ENCODE results near the gene FAM13A. TPM values are rescaled to one million over a fixed set of nuclear protein-coding genes. Genes with fewer than 3 reads are reported as not detected.

Gene FAM13A
- total and polyA plus RNA-seq, 4 experiments from 2014 or later = 9.6 to 19.7 (median 13.0) TPM

DNA sequence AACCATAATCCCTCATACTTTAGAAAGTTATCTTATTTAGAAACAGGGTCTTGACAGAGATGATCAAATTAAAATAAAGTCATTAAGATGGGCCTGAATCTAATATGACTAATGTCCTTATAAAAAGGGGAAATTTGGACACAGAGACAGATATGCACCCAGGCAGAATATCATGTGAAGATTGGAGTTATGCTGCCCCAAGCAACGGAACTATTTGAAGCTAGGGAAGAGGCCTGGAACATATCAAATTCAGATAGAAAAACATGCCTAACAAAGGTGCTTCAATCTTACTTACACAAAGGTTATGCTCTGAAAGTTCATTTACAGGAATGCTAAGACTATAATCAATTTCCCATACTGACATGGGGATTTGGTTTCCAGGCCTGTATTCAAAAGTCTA, 246.7 kb downstream of the FAM13A start:
- no peaks in the 10 kb centered on the region for H3K36me3 Mint-ChIP-seq
- H3K4me1 Mint-ChIP-seq = peaks cover 0 to 15% (median under 1%) of the 10 kb centered on the region in 4 donors
- H3K27me3 ChIP-seq (ENCODE audit: insufficient read depth, low read length) = no peaks in the 10 kb centered on the region
- H3K4me1 ChIP-seq (ENCODE audit: insufficient read depth, low read length) = no peaks in the 10 kb centered on the region
- H3K27ac ChIP-seq (ENCODE audit: low read depth, low read length) = no peak overlapping the region
- POLR2A ChIA-PET (ENCODE audit: partially characterized antibody) = no interaction called here
- H3K9me3 ChIP-seq (ENCODE audit: control insufficient read depth in 1 of 2, low read length in 2 of 2) = no peaks in the 10 kb centered on the region
- H3K27ac Mint-ChIP-seq = no peak overlapping the region
- intact Hi-C loops (cut with micrococcal nuclease) = no loop called here
- CTCF ChIA-PET (ENCODE audit: partially characterized antibody) = interaction anchor here (1.0 kb wide), 1 partner anchor 211 kb away, joined by 3 read pairs; no protein-coding TSS in a partner anchor
- no peaks in the 10 kb centered on the region for H3K9me3 Mint-ChIP-seq
- no peak overlapping the region for H3K4me3 Mint-ChIP-seq
- H3K4me3 ChIP-seq (ENCODE audit: low read length in 2 of 2) = no peak overlapping the region
- no peaks in the 10 kb centered on the region for H3K27me3 Mint-ChIP-seq
- DNase-seq = no peak
- peaks cover 5% of the 10 kb centered on the region for H3K36me3 ChIP-seq (ENCODE audit: insufficient read depth, low read length)

DNA sequence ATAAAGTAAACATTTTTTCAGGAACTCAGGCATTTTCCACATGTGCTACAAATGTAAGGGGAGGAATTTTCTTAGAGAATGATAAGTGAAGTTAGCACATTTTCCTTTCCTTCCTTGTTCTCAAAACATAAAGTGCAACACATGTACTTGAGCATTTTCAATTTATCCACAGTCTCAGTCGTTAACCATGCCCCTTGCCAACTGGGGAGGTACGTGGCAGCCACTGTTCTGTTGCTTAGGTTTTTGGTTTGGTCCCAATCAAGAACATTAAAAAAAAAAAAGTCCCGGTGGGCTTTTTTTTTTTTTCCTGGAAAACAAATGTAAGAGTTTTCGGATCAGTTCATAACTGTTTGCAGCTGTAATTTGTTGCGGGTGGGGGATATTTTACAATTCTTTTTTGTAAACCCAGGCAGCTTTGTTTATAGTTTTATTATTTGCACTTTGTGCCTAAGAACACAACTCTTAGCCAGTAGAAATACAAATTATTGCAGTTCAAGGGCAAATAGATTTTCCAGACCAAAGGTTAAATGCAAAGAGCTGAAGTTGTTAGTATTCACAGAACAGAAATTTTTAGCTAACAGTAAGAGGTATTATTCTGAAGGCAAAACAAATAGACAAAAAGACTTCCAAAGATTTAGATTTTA, 247.3 kb downstream of the FAM13A start:
- Mint-ChIP-seq H3K4me3 (peak overlapping the region in 1 of 8 donors; percentile 9), H3K36me3 (no peaks in the 10 kb centered on the region), H3K27me3 (no peaks in the 10 kb centered on the region), H3K4me1 (peaks cover 0 to 15% (median under 1%) of the 10 kb centered on the region in 4 donors), H3K9me3 (no peaks in the 10 kb centered on the region), H3K27ac (peak overlapping the region in 1 of 7 donors; percentile 14)
- Histone ChIP-seq H3K4me1 (ENCODE audit: insufficient read depth, low read length) (no peaks in the 10 kb centered on the region), H3K27ac (ENCODE audit: low read depth, low read length) (no peak overlapping the region), H3K27me3 (ENCODE audit: insufficient read depth, low read length) (no peaks in the 10 kb centered on the region), H3K9me3 (ENCODE audit: control insufficient read depth in 1 of 2, low read length in 2 of 2) (no peaks in the 10 kb centered on the region), H3K36me3 (ENCODE audit: insufficient read depth, low read length) (peaks cover 5% of the 10 kb centered on the region), H3K4me3 (ENCODE audit: low read length in 2 of 2) (no peak overlapping the region)
- intact Hi-C loops (cut with micrococcal nuclease) = no loop called here
- POLR2A ChIA-PET (ENCODE audit: partially characterized antibody) = no interaction called here
- DNase-seq = no peak
- CTCF ChIA-PET (ENCODE audit: partially characterized antibody) = interaction anchor here (1.0 to 2.7 kb wide), 4 partner anchors 9 to 270 kb away, joined by 3 to 10 read pairs (median 6); no protein-coding TSS in a partner anchor

DNA sequence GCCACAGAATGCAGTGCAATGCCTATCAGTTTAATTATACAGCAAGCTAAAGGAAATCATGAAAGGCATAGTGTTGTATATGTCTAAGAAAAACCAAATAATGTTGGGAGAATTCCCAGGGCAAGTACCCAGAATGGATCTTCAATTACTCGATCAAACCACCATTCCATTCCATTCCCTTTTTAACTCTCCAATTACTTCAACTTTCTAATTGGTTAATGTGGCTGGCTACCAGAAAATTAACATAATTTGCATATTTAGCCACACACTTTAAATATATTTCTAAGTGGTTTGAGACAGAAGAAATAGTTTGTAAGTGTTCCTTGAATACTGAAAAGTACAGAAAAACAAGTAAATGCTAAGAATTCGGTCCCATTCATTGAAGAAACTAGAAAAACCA, 247.9 kb downstream of the FAM13A start:
- Mint-ChIP-seq H3K27ac (peak overlapping the region in 2 of 7 donors; percentile 9 to 14), H3K9me3 (no peaks in the 10 kb centered on the region), H3K4me1 (peaks cover 0 to 16% (median under 1%) of the 10 kb centered on the region in 4 donors), H3K36me3 (no peaks in the 10 kb centered on the region), H3K27me3 (no peaks in the 10 kb centered on the region), H3K4me3 (peak overlapping the region in 1 of 8 donors; percentile 9)
- ChIA-PET POLR2A (ENCODE audit: partially characterized antibody) (no interaction called here), CTCF (ENCODE audit: partially characterized antibody) (interaction anchor here (1.1 to 2.7 kb wide), 3 partner anchors 9 to 270 kb away, joined by 4 to 10 read pairs (median 7); no protein-coding TSS in a partner anchor)
- Histone ChIP-seq H3K36me3 (ENCODE audit: insufficient read depth, low read length) (peaks cover 5% of the 10 kb centered on the region), H3K27me3 (ENCODE audit: insufficient read depth, low read length) (no peaks in the 10 kb centered on the region), H3K4me3 (ENCODE audit: low read length in 2 of 2) (no peak overlapping the region), H3K27ac (ENCODE audit: low read depth, low read length) (no peak overlapping the region), H3K4me1 (ENCODE audit: insufficient read depth, low read length) (no peaks in the 10 kb centered on the region), H3K9me3 (ENCODE audit: control insufficient read depth in 1 of 2, low read length in 2 of 2) (no peaks in the 10 kb centered on the region)
- DNase-seq = no peak
- intact Hi-C loops (cut with micrococcal nuclease) = no loop called here

DNA sequence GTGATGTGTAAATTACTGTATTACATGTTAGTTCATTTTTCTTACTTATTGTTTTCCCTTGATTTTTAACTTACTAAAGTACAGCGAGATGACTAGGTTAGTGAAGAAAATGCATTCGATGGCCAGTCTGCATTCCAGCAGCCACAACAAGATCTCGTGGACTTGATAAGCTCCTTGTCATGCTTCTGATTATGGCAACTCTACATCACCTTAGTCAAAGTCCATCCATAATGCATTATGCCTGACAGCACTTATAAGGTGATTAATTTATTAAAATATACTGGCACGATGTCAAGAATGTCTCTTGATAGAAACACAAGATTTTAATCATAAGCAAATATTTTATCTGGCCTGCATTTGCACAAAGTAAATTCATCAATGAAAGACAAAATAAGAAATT, 249.5 kb downstream of the FAM13A start:
- ChIA-PET POLR2A (ENCODE audit: partially characterized antibody) (no interaction called here), CTCF (ENCODE audit: partially characterized antibody) (interaction anchor here (2.5 to 2.7 kb wide), 2 partner anchors 11 to 268 kb away, joined by 7 to 10 read pairs; no protein-coding TSS in a partner anchor)
- no peak for DNase-seq
- H3K9me3 ChIP-seq (ENCODE audit: control insufficient read depth in 1 of 2, low read length in 2 of 2) = no peaks in the 10 kb centered on the region
- Mint-ChIP-seq H3K4me3 (no peak overlapping the region), H3K4me1 (peaks cover 0 to 18% (median under 1%) of the 10 kb centered on the region in 4 donors), H3K36me3 (no peaks in the 10 kb centered on the region), H3K27ac (no peak overlapping the region), H3K27me3 (peaks cover 0 to 1% of the 10 kb centered on the region in 2 donors), H3K9me3 (no peaks in the 10 kb centered on the region)
- H3K27me3 ChIP-seq (ENCODE audit: insufficient read depth, low read length) = no peaks in the 10 kb centered on the region
- intact Hi-C loops (cut with micrococcal nuclease) = no loop called here
- H3K4me1 ChIP-seq (ENCODE audit: insufficient read depth, low read length) = no peaks in the 10 kb centered on the region
- no peak overlapping the region for H3K27ac ChIP-seq (ENCODE audit: low read depth, low read length)
- no peak overlapping the region for H3K4me3 ChIP-seq (ENCODE audit: low read length in 2 of 2)
- peaks cover 3% of the 10 kb centered on the region for H3K36me3 ChIP-seq (ENCODE audit: insufficient read depth, low read length)

DNA sequence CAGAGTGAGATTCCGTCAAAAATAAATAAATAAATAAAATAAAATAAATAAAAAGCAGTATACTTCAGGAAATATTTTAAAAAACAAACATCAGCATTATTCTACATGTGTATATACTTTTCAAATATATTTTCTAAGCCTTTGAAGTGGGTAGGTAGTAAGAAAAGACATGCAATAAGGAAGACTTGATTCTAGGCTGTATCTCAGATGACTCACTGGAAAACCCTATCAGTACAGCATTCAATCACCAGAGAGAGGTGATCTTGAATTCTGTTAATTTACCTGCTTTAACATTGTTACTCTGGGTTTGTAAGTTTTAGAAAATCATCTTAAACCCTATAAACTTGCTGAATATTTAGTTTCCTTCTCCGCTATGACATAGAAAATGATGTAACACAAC, 252.8 kb downstream of the FAM13A start:
- no peak overlapping the region for H3K4me3 ChIP-seq (ENCODE audit: low read length in 2 of 2)
- intact Hi-C loops (cut with micrococcal nuclease) = no loop called here
- H3K27ac ChIP-seq (ENCODE audit: low read depth, low read length) = no peak overlapping the region
- POLR2A ChIA-PET (ENCODE audit: partially characterized antibody) = no interaction called here
- no peaks in the 10 kb centered on the region for H3K4me1 ChIP-seq (ENCODE audit: insufficient read depth, low read length)
- H3K27me3 ChIP-seq (ENCODE audit: insufficient read depth, low read length) = no peaks in the 10 kb centered on the region
- no peak overlapping the region for H3K27ac Mint-ChIP-seq
- no peaks in the 10 kb centered on the region for H3K9me3 ChIP-seq (ENCODE audit: control insufficient read depth in 1 of 2, low read length in 2 of 2)
- no peaks in the 10 kb centered on the region for H3K9me3 Mint-ChIP-seq
- peaks cover 2 to 7% of the 10 kb centered on the region in 2 donors for H3K36me3 Mint-ChIP-seq
- H3K4me3 Mint-ChIP-seq = no peak overlapping the region
- peaks cover 0 to 7% (median under 1%) of the 10 kb centered on the region in 4 donors for H3K4me1 Mint-ChIP-seq
- H3K36me3 ChIP-seq (ENCODE audit: insufficient read depth, low read length) = no peaks in the 10 kb centered on the region
- CTCF ChIA-PET (ENCODE audit: partially characterized antibody) = interaction anchor here (1.4 kb wide), 1 partner anchor 265 kb away, joined by 4 read pairs; no protein-coding TSS in a partner anchor
- DNase-seq = no peak
- peaks cover 0 to 1% of the 10 kb centered on the region in 2 donors for H3K27me3 Mint-ChIP-seq

DNA sequence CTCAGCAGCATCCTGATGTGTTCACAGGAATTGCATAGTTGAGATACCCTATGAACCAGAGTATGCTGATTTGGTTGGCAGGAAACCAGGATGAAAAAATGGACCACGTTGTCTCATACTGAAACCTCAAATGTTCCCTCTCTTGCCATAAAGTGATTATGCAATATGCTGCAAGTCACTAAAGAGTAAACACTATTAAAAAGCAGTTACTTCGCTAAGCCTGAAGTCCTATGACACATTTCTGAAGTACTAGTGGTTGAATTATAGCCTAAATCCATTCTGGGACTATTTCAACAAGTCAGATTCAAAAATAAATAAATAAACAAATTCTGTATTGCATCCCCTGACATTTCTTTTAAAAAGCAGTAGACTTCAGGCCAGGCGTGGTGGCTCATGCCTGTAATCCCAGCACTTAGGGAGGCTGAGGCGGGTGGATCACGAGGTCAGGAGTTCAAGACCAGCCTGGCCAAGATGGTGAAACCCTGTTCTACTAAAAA, 253.3 kb downstream of the FAM13A start:
- Mint-ChIP-seq H3K36me3 (peaks cover 2 to 8% of the 10 kb centered on the region in 2 donors), H3K27ac (peak overlapping the region in 1 of 7 donors; percentile 22), H3K4me3 (no peak overlapping the region), H3K9me3 (no peaks in the 10 kb centered on the region), H3K4me1 (peaks cover 0 to 7% (median 0%) of the 10 kb centered on the region in 4 donors), H3K27me3 (peaks cover 0 to 1% of the 10 kb centered on the region in 2 donors)
- Histone ChIP-seq H3K27me3 (ENCODE audit: insufficient read depth, low read length) (no peaks in the 10 kb centered on the region), H3K9me3 (ENCODE audit: control insufficient read depth in 1 of 2, low read length in 2 of 2) (no peaks in the 10 kb centered on the region), H3K27ac (ENCODE audit: low read depth, low read length) (no peak overlapping the region), H3K4me1 (ENCODE audit: insufficient read depth, low read length) (no peaks in the 10 kb centered on the region), H3K36me3 (ENCODE audit: insufficient read depth, low read length) (no peaks in the 10 kb centered on the region), H3K4me3 (ENCODE audit: low read length in 2 of 2) (no peak overlapping the region)
- DNase-seq = no peak
- ChIA-PET CTCF (ENCODE audit: partially characterized antibody) (no interaction called here), POLR2A (ENCODE audit: partially characterized antibody) (no interaction called here)
- intact Hi-C loops (cut with micrococcal nuclease) = no loop called here

DNA sequence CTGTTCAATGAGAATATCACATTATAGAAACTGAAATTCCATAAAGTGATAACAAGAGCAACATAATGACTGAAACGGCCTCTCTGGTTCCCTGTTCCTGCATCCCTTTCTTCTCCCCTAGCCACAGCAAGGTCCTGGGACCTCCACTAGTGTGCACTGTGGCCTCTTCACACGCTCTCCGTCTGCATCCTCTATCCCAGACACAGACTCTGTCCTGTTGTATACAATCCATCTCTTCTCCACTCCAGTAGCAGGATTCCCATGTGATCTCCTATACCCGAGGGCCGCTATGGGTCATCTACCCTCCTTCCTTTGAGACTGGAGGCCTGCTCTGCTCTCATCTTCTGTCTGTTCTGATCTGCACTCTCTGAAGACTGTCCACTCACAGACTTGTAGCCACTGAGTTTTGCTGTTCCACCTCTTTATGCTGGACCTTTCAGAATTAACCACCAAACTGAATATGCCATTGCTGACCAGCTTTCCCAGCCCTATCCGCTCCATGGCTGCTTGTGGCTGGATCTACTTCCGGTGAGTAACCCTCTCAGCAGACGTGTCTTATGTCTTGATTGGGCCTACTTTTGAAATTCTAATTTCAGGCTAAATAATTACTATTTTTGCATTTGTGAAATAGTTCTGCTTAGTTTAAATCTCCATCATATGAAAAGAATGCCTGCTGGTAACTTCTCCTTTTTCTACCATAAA, 254.2 kb downstream of the FAM13A start:
- Histone ChIP-seq H3K36me3 (ENCODE audit: insufficient read depth, low read length) (no peaks in the 10 kb centered on the region), H3K4me3 (ENCODE audit: low read length in 2 of 2) (no peak overlapping the region), H3K9me3 (ENCODE audit: control insufficient read depth in 1 of 2, low read length in 2 of 2) (no peaks in the 10 kb centered on the region), H3K27ac (ENCODE audit: low read depth, low read length) (no peak overlapping the region), H3K27me3 (ENCODE audit: insufficient read depth, low read length) (no peaks in the 10 kb centered on the region), H3K4me1 (ENCODE audit: insufficient read depth, low read length) (no peaks in the 10 kb centered on the region)
- Mint-ChIP-seq H3K4me3 (no peak overlapping the region), H3K4me1 (peaks cover 0 to 7% (median 0%) of the 10 kb centered on the region in 4 donors), H3K9me3 (no peaks in the 10 kb centered on the region), H3K36me3 (peaks cover 2 to 14% of the 10 kb centered on the region in 2 donors), H3K27ac (peak overlapping the region in 1 of 7 donors; percentile 7), H3K27me3 (peaks cover 0 to 1% of the 10 kb centered on the region in 2 donors)
- no peak for DNase-seq
- ChIA-PET POLR2A (ENCODE audit: partially characterized antibody) (no interaction called here), CTCF (ENCODE audit: partially characterized antibody) (interaction anchor here (0.7 kb wide), 1 partner anchor 16 kb away, joined by 3 read pairs; no protein-coding TSS in a partner anchor)
- intact Hi-C loops (cut with micrococcal nuclease) = no loop called here

All from CD4-positive, alpha-beta memory T cell (primary cell).